ELR (cell line): Measurements from ENCODE around the gene ARRDC1.

Experiments
- DNase-seq: peaks from one replicate; pipeline ENCODE4 v3.0.0-alpha.2; 2015; ENCODE audit warnings: low read depth

The ARRDC1 gene

DNA sequence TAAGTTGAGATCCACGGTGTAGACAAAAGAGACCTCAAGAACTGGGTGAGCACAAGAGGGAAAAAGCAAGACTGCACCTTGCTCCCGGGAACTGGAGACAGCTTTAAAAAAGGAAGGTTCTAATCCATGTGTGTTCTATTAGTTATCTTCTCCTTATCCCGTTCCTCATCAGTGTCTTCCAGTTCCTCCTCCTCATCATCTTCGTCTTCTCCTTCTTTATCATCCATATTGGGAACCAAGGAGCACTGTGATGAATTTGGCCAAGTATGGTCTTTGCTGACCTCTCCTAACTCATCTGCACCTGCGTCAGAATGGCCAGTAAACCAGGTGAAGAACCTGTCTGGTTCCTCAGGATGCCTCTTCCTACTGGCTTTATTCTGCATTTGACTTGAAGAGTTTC, 35.4 kb downstream of the ARRDC1 start:
- no peak for DNase-seq

DNA sequence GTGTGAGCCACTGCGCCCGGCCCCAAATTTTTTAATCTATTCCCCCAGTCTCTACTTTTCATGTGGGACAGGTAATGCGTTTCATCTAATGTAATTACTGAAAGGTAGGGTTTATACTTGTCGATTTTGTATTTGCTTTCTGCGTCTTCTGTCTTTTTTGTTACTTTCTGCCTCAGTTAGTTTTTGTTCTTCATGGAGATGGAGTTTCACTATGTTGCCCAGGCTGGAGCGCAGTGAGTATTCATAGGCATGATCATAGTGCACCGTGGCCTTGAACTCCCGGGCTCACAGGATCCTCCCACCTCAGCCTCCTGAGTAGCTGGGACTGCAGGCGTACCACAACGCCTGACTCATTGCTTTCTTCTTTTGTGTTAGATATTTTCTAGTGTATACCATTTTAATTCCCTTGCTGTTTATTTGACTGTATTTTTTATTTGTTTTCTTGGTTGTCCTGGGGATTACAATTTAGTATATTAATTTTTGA, 36.7 kb downstream of the ARRDC1 start:
- no peak for DNase-seq

GRCh38 chr9:137642892-137643291, 37.4 kb downstream of the ARRDC1 start:
- no peak for DNase-seq

GRCh38 chr9:137643921-137644320, 38.4 kb downstream of the ARRDC1 start:
- no peak for DNase-seq

- no peak for DNase-seq
Observed at GRCh38 chr9:137645211-137645610, 39.7 kb downstream of the ARRDC1 start.

- no peak for DNase-seq
Observed at GRCh38 chr9:137646341-137646740, 40.9 kb downstream of the ARRDC1 start.

DNA sequence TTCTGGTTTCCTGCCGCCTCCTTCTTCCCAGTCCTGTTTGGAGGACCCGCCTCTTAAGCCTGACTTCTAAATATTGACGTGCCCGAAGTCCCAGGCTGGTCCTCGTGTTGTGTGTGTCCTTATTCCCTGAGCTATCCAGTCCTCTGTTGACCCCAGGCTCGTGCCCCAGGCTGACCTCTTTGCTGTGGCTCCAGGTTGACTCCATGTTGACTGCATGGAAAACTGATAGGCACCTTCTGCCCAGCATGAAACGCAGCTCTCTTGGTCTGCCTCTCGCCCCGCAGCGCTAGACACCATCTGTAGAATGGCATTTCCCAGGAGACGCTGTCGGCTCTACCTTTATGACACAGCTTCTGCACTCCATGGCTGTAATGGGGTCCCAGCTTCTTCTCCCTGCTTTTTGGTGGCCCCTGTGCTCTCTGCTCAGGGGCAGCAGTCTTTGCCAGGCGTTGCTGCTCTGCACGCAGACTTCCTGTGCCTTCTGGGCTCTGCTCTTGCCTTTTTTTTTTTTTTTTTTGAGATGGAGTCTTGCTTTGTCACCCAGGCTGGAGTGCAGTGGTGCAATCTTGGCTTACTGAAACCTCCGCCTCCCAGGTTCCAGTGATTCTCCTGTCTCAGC, 41.7 kb downstream of the ARRDC1 start:
- DNase-seq, result no peak

- DNase-seq, result no peak
Observed at GRCh38 chr9:137648396-137648795, 42.9 kb downstream of the ARRDC1 start.

GRCh38 chr9:137649553-137649952, 44.1 kb downstream of the ARRDC1 start:
- DNase-seq, result no peak

- DNase-seq, result no peak
Observed at GRCh38 chr9:137650259-137650658, 44.8 kb downstream of the ARRDC1 start.

- no peak for DNase-seq
Observed at GRCh38 chr9:137650779-137651178, 45.3 kb downstream of the ARRDC1 start.

DNA sequence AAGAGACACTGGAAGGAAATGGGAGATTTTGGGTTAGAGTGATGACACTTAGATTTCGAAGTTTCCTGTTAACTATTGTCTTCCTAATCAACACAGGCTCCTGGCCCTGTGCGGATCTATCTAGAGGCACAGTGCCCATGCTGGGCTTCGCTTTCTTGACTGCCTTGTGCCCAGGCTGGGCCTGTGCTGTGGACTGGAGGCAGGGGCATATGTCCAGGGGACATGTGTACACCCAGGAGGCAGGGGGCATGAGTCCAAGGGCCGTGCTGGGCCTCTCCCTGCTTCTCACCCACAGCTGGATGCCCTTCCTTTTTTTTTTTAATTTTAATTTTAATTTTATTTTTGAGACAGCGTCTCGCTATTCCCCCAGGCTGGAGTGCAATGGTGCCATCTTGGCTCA, 50.9 kb downstream of the ARRDC1 start:
- no peak for DNase-seq

DNA sequence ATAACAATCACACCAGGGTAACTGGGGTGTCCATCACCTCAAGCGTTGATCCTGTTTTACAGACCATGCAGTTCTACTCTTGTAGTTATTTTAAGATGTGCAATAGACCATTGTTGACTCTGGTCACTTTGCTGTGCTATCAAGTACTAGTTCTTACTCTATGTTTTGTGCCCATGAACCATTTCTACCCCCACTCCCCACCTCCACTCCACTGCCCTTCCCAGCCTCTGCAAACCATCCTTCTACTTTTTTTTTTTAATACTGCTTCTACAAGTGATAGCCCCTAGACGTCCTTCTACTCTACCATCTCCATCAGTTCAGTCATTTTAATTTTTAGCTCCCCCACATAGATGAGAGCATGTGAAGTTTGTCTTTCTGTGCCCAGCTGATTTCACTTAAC, 52.1 kb downstream of the ARRDC1 start:
- no peak for DNase-seq

- DNase-seq, result no peak
Observed at GRCh38 chr9:137658781-137659180, 53.3 kb downstream of the ARRDC1 start.

- DNase-seq, result no peak
Observed at GRCh38 chr9:137660144-137660543, 54.7 kb downstream of the ARRDC1 start.

GRCh38 chr9:137663584-137663983, 58.1 kb downstream of the ARRDC1 start:
- DNase-seq, result no peak

- no peak for DNase-seq
Observed at GRCh38 chr9:137664676-137665075, 59.2 kb downstream of the ARRDC1 start.
